Stimulated activated CD8-positive, alpha-beta memory T cell treated with anti-CD3 and anti-CD28 coated beads, Interleukin-15, amount 100 ng/mL, for 4 hours (primary cell): ENCODE results near the gene TTF2.
"Not testable (repeated sequence)": the region's sequence is repeated elsewhere in the genome, so short reads cannot be mapped to it uniquely, and the experiment has no call there.

ENCODE experiments used
- DNase-seq, 2 donors: peaks; one replicate each; pipeline ENCODE4 v3.0.0-alpha.2; 2020; ENCODE audit warnings: low read depth in 2 of 2

The TTF2 gene

GRCh38 chr1:117150316-117150715, 90.2 kb downstream of the TTF2 start:
- DNase-seq, result no peak

- DNase-seq, result not testable (repeated sequence)
Observed at GRCh38 chr1:117151305-117151704, 91.2 kb downstream of the TTF2 start.
